Sciatic nerve (tissue), 1 donor: ENCODE measurements around the gene LECT2. TPM values are rescaled to one million over a fixed set of nuclear protein-coding genes. Genes with fewer than 3 reads are reported as not detected.

Source experiments
- total RNA-seq: library from RNA; stranded (reverse); fragmentation: NEBNext Ultra II Directional; extraction: Animal tissue kit (Norgen Biotek cat#: 25700); gene quantifications from one replicate; pipeline ENCODE4 v1.2.1, GENCODE V29; 2021
- donor health status: DM: no; HTN: no; CAD: no.

LECT2 gene
- total RNA-seq, 1 donor from 2014 or later, result not detected

Other genes with a start within 250 kb of the LECT2 start
- gene SLC25A48, start 120.3 kb downstream of the LECT2 start, total RNA-seq, result 59.3 TPM
- gene IL9, start 59.1 kb downstream of the LECT2 start, total RNA-seq, result not detected
- 232 TPM for gene TGFBI, start 74.0 kb upstream of the LECT2 start, total RNA-seq
- gene SMAD5, start 177.9 kb upstream of the LECT2 start, total RNA-seq, result 114 TPM
- not detected for gene SMIM32, start 238.2 kb upstream of the LECT2 start, total RNA-seq